Stimulated activated CD8-positive, alpha-beta memory T cell treated with anti-CD3 and anti-CD28 coated beads, Interleukin-7, amount 100 ng/mL, for 4 hours (primary cell): Measurements from ENCODE around the gene PGA4.
"Not testable (repeated sequence)": the region's sequence is repeated elsewhere in the genome, so short reads cannot be mapped to it uniquely, and the experiment has no call there.

ENCODE experiments used
- DNase-seq, 2 donors: peaks; one replicate each; pipeline ENCODE4 v3.0.0-alpha.2; 2020; ENCODE audit warnings: low read depth in 2 of 2

The PGA4 gene

GRCh38 chr11:61222047-61222446 is at the start of gene PGA4:
Gene PGA4, plus strand, starts transcription at chr11:61222347. Its CDS starts 54 bp downstream, at chr11:61222401.
- DNase-seq, result not testable (repeated sequence)

- DNase-seq, result no peak
Observed at GRCh38 chr11:61172356-61172755, 49.8 kb upstream of the PGA4 start.

DNA sequence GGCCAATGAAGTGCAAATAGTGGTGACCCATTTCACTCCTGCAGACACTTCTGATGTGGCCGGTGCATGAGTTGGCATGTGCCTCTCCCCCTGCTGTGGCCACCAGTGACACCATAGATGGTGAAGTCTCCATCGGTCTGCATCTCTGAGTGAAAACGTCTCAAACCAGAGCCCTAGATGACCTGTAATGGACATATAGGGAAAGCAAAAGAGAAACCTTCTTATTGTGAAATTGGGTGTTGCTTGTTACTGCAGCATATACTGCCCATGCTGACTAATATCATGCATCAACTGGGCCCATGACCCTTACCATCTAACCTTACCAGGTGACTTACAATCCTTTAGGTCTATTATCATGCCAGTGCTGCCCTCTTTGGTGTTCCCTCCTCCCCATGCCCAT is 49.3 kb upstream of the PGA4 start:
- DNase-seq, result no peak

DNA sequence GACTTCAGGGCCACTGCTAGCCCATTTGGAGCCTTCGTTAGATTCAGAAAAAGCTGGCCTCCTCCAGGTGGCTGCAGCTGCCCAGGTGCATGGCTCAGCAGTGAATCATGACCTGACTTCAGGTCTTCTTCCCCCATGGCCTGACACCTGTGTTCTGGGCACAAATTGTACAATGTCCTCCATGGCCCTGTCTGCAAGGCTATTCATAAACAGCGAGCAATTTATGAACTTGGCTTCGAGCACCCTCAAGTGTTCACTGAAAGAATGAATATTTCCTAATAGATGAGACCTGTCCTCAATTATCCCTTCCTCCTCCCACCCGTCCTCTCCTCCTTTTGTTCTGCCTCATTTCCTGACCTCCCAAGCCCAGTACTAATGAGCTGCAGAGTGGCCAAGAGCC is 48.7 kb upstream of the PGA4 start:
- DNase-seq, result no peak

DNA sequence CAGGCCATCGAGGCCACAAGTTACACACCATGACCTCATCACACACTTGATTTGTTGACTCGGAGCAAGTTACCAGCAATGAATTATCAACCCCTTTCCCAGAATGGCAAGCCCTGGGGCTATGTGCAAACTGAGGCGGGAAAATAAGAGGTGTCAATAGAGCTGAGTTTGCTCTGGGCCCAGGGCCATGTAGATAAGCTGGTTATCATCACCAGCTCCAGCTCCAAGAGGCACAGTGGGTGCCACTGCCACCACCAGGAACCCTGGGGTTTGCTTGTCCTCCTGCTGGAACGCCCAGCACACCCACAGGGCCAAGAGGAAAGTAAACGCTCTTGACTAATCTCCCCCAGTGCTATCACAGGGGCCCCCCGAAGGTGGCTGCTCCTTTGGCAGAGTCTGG is 47.9 kb upstream of the PGA4 start:
- DNase-seq, result no peak

DNA sequence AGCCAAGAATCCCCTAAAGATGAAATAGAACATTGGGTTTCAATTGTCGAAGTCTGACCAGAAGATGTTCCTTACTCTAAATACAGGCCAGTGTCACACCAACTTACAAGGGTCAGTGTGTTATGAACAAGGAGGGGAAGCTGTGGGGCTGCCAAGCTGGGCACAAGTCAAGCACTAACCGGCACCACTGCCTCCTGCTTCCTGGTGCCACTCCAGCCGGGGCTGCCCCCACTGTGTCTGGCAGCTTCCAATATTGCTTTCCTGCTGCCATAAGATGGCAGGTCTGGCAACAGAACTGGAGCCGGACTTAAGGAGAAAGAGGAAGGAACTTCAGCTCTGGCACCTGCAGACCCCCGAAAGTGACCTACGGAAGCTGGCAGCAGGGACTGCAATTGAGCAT is 47.2 kb upstream of the PGA4 start:
- no peak for DNase-seq

DNA sequence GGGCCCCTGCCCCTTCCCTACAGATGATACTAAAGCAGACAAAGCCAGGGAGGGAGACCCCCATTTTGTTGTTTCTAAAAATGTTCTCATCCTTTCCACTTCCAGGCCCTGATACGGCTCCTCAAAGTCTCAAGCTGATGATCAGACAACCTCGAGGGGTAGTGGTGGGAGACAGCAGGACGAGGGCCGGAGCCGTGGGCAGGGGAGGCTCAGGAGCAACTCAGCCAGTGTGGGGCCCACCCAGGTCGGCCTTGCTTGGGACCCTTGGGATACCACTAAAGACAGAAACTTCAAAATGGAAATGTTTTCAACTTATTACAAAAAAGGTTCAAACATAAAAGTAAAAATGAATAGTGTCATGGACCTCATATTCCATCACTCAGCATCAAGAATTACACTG is 45.7 kb upstream of the PGA4 start:
- no peak for DNase-seq

GRCh38 chr11:61180205-61180604 is 41.9 kb upstream of the PGA4 start:
- not testable (repeated sequence) for DNase-seq

DNA sequence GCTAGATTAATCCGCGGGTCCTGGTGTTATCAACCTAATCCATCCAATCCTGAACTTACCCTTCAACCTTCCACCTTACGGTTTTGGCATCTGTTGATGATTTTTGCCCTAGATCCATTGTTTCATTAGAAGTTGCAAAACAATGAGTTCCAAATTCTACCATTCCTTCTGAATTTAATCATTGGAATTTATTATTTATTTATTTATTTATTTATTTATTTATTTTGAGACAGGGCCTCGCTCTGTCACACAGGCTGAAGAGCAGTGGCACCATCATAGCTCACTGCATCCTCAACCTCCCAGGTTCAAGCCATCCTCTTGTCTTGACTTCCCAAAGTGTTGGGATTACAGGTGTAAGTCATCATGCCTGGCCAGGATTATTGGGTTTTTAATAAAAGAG is 40.7 kb upstream of the PGA4 start:
- no peak for DNase-seq

- no peak for DNase-seq
Observed at GRCh38 chr11:61183645-61184044, 38.5 kb upstream of the PGA4 start.

GRCh38 chr11:61186504-61186903 is 35.6 kb upstream of the PGA4 start:
- no peak for DNase-seq

- DNase-seq, result peak; percentile 63 to 70
Observed at GRCh38 chr11:61187505-61188130, 34.5 kb upstream of the PGA4 start.

DNA sequence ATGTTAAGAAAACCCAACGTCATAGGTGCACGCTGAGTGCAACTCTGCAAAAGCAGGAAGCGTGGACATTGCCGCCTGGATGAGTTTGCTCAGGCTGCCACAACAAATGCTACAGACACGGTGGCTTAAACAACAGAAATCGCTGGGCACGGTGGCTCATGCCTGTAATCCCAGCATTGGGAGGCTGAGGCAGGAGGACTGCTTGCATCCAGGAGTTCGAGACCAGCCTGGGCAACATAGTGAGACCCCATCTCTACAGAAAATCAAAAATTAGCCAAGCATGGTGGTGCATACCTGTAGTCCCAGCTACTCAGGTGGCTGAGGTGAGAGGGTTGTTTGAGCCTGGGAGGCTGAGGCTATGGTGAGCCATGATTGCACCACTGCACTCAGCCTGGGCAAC is 32.2 kb upstream of the PGA4 start:
- no peak for DNase-seq

GRCh38 chr11:61193596-61193995 is 28.6 kb upstream of the PGA4 start:
- no peak for DNase-seq

GRCh38 chr11:61194169-61194671 is 27.9 kb upstream of the PGA4 start:
- no peak for DNase-seq

DNA sequence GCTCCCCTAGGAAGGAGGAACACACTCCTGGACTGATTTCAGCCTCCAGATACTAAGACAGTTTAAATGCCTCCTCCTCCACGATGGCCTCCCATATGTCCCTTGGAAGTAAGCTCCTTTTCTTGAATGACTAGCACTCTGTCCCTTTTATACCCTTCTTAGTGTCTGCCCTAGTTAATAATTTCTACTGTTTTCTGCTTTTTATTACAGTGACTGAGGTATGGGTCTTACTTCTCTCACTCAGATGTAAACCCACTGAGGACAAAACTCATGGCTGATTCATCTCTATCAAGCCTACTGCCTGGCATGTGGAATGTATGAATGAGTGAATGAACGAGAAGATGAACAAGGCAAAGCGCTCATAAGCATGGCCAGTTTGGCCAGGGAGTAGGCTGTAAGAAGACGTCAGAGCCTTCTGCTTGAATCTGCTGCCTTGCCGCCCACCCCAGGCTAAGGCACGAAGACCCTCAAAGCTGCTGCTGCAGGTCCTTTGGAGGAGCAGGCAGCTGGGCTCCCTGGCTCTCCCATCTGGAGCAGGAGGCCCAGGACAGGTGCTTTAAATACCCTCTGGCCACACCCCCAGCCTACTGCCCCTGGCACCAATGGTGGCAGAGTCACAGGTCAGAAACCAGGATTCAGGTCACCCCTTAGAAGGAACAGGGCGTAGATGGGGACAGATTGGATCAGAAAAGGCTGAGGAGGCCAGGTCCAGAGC is 27.0 kb upstream of the PGA4 start:
- no peak for DNase-seq

GRCh38 chr11:61195719-61196118 is 26.4 kb upstream of the PGA4 start:
- no peak for DNase-seq

GRCh38 chr11:61198361-61198760 is 23.8 kb upstream of the PGA4 start:
- DNase-seq, result no peak

- DNase-seq, result no peak
Observed at GRCh38 chr11:61198948-61199523, 23.1 kb upstream of the PGA4 start.

- DNase-seq, result no peak
Observed at GRCh38 chr11:61201476-61201875, 20.7 kb upstream of the PGA4 start.

DNA sequence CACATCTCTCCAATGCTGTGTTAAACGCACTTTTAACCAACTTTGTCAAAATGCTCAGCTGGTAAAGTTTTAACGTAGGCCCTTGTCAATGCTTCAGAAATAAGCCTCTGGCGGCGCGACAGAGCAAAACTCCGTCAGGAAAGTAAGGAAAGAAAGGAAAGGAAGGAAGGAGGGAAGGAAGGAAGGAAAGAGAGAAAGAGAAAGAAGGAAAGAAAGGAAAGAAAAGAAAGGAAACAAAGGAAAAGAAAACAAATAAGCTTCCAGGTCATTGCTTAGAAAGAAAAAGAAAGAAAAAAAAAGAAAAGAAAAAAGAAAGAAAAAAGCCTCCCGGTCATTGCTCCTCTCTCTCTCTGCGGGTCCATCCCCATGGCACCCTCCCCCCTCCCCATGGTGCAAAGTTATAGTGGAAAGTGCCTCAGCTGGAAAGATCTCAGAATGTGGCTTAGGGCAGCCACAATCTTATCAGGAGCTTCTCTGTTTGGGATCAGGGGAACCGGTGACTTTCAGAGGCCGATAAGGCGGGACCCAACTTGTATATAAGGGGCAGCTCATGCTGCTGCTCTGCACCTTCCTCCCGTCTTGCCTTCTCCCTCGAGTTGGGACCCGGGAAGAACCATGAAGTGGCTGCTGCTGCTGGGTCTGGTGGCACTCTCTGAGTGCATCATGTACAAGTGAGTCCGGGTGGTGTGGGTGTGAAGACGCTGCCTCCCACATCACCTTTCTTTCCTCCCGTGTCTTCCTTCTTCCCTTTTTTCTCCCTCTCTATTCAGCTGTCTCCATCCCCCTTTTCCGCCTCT is 19.0 kb upstream of the PGA4 start, which contains the start of gene PGA3:
Gene PGA3, plus strand, starts transcription at position 566 of the 797 bp plus-strand sequence. Its CDS starts 50 bp downstream, at position 616.
- not testable (repeated sequence) for DNase-seq

- DNase-seq, result not testable (repeated sequence)
Observed at GRCh38 chr11:61203873-61204272, 18.3 kb upstream of the PGA4 start.
